K562 (cell line): ENCODE measurements around the gene ENHO. TPM values are rescaled to one million over a fixed set of nuclear protein-coding genes. Genes with fewer than 3 reads are reported as not detected.

Source experiments
- ATAC-seq: fragments of 200-7000 bp; cut with Tn5 transposase; 3 replicates; pipeline ENCODE4 v1.9.1; 2020; ENCODE audit warnings: moderate library complexity
- BruUV-seq: library from RNA; stranded (reverse); fragments of 400-500 nt; replicated peaks from 2 replicates; lab custom pipeline; 2021; lab: Mats Ljungman, UMichigan
- CTCF ChIA-PET: fragments of 300-600 bp; formaldehyde crosslinking; extraction: SDS; loops from one replicate; lab custom pipeline; 2021; ENCODE audit warnings: low intra/inter-chr PET ratio; lab: Yijun Ruan, JAX
- POLR2A ChIA-PET: fragments of 300-600, 350-650 bp; sonication (Branson Sonifier 250); formaldehyde crosslinking; extraction: SDS; loops from one replicate; lab custom pipeline; 2021; ENCODE audit warnings: antibody characterized with exemption, inconsistent platforms; lab: Yijun Ruan, JAX
- DNase-seq, 4 experiments: peaks; one replicate each; pipeline versions ENCODE4 v3.0.0 to v3.0.0-alpha.2; 2011 to 2018; ENCODE audit warnings: low spot score in 3 of 4, mixed read lengths in 3 of 4; ENCODE audit errors: extremely low read depth in 1 of 4
- FAIRE-seq: peaks from 2 replicates; lab custom pipeline; 2011; peaks lifted over from hg19 to GRCh38; lab: Jason Lieb, UNC
- H2AFZ ChIP-seq: 2 replicates; pipeline ENCODE4 v1.6.0; 2011; ENCODE audit warnings: low read depth, low read length, control low read depth, inconsistent platforms
- H3K27ac ChIP-seq: fragments of 200-600 bp; 3 replicates; pipeline ENCODE4 v1.8.0; 2011; ENCODE audit warnings: low read depth, mild to moderate bottlenecking, control low read depth, inconsistent platforms, low read length, moderate library complexity, mixed read lengths; ENCODE audit errors: extremely low read depth
- H3K27me3 ChIP-seq, 2 experiments: fragments of 300-600 bp in 1 of 2; 2 replicates in 1 of 2; 3 replicates in 1 of 2; pipeline versions ENCODE4 v1.6.0 to v1.8.0; 2011; ENCODE audit warnings: inconsistent platforms in 2 of 2, low read length in 2 of 2, mild to moderate bottlenecking in 1 of 2, mixed read lengths in 1 of 2, moderate library complexity in 1 of 2; ENCODE audit not compliant: control insufficient read depth in 2 of 2, insufficient read depth in 2 of 2
- H3K36me3 ChIP-seq: fragments of 300-600 bp; 3 replicates; pipeline ENCODE4 v1.8.0; 2011; ENCODE audit warnings: mild to moderate bottlenecking, low read length, inconsistent platforms; ENCODE audit not compliant: control insufficient read depth, insufficient read depth
- H3K4me1 ChIP-seq, 2 experiments: fragments of 200-600 bp in 1 of 2; replicated peaks in 1 of 2; 2 replicates in 1 of 2; 3 replicates in 1 of 2; pipeline versions ENCODE4 v1.5.1 to v1.8.0; 2011; ENCODE audit warnings: inconsistent platforms in 2 of 2, low read length in 2 of 2, mild to moderate bottlenecking in 1 of 2, mixed read lengths in 1 of 2, moderate library complexity in 1 of 2; ENCODE audit not compliant: control insufficient read depth in 2 of 2, insufficient read depth in 2 of 2
- H3K4me2 ChIP-seq: 2 replicates; pipeline ENCODE4 v1.6.1; 2011; ENCODE audit warnings: low read length, control low read depth, inconsistent platforms, mixed read lengths; ENCODE audit not compliant: insufficient read depth
- H3K4me3 ChIP-seq: fragments of 200-600 bp; sonication (generic), shearing (Covaris generic); 2 replicates; pipeline ENCODE4 v1.5.1; 2016; ENCODE audit warnings: control low read depth, inconsistent platforms
- H3K79me2 ChIP-seq: fragments of 200-600 bp; 3 replicates; pipeline ENCODE4 v1.8.0; 2011; ENCODE audit warnings: low read length, inconsistent platforms; ENCODE audit not compliant: control insufficient read depth, insufficient read depth
- H3K9ac ChIP-seq, 2 experiments: 2 replicates each; pipeline versions ENCODE4 v1.6.0 to v1.6.1; 2011; ENCODE audit warnings: low read depth in 2 of 2, low read length in 2 of 2, control low read depth in 1 of 2, inconsistent platforms in 1 of 2, mild to moderate bottlenecking in 1 of 2, mixed read lengths in 1 of 2; ENCODE audit not compliant: insufficient read depth in 1 of 2
- H3K9me1 ChIP-seq: one replicate; pipeline ENCODE4 v1.6.0; 2011; ENCODE audit warnings: inconsistent platforms, mild to moderate bottlenecking, low read length, moderate library complexity; ENCODE audit not compliant: control insufficient read depth, insufficient read depth
- H3K9me3 ChIP-seq: replicated peaks from 2 replicates; pipeline ENCODE4 v1.5.1; 2011; ENCODE audit warnings: low read depth, low read length, inconsistent platforms; ENCODE audit not compliant: control insufficient read depth, insufficient read depth
- H4K20me1 ChIP-seq: replicated peaks from 2 replicates; pipeline ENCODE4 v1.6.1; 2011; ENCODE audit warnings: low read length, inconsistent platforms, mixed read lengths; ENCODE audit not compliant: control insufficient read depth, insufficient read depth
- CC2D1A ChIP-seq: fragments of 450-650 bp; IDR thresholded peaks from 2 replicates; pipeline ENCODE4 v1.6.1; 2017; ENCODE audit warnings: mild to moderate bottlenecking
- DACH1 ChIP-seq: fragments of 450-650 bp; IDR thresholded peaks from 2 replicates; pipeline ENCODE4 v1.6.1; 2018; ENCODE audit not compliant: partially characterized antibody
- MEIS2 ChIP-seq: fragments of 450-650 bp; IDR thresholded peaks from 2 replicates; pipeline ENCODE4 v1.6.1; 2014; ENCODE audit warnings: mild to moderate bottlenecking; ENCODE audit not compliant: partially characterized antibody
- SMARCC2 ChIP-seq: fragments of 450-650 bp; IDR thresholded peaks from 2 replicates; pipeline ENCODE4 v1.6.1; 2017; ENCODE audit warnings: antibody characterized with exemption, moderate library complexity, mild to moderate bottlenecking, low read depth
- ZBED1 ChIP-seq: IDR thresholded peaks from 2 replicates; pipeline ENCODE4 v1.6.1; 2014
- WGBS: fragments of 100-300 bp; shearing (Covaris generic); methylation state at CpG from one replicate; pipeline ENCODE4 v1.1.6; 2016; ENCODE audit warnings: low coverage, mixed read lengths; ENCODE audit not compliant: insufficient coverage; ENCODE audit errors: missing lambda C conversion rate; 5-methylcytosine and 5-hydroxymethylcytosine counted together
- in situ Hi-C: fragments of 300-500 bp; cut with MboI; formaldehyde crosslinking; loops from 4 replicates; pipeline ENCODE4 v1.15.0; 2018; ENCODE audit warnings: inconsistent platforms, mixed read lengths
- intact Hi-C: fragments of 100-400 bp; cut with micrococcal nuclease; formaldehyde crosslinking; loops from 2 replicates; pipeline ENCODE4 v1.14.2; 2022
- polyA plus RNA-seq, 8 experiments: library from polyadenylated mRNA; depleted of rRNA in 4 of 8; stranded (reverse) in 5 of 8; unstranded in 3 of 8; fragments of >200 nt; fragmentation: Nextera tagmentation in 2 of 8; fragmentation: Illumina TruSeq in 1 of 8; extraction: Ambion mirVana in 2 of 8; extraction: Trizol in 1 of 8; gene quantifications; 2 replicates each; pipeline versions ENCODE4 v1.2.1 to v1.2.3, GENCODE V29; 2011 to 2014; ENCODE audit warnings: inconsistent platforms in 1 of 8, missing spikeins in 1 of 8
- total RNA-seq, 7 experiments: library from RNA; depleted of rRNA in 6 of 7; stranded (reverse); fragments of >200 nt in 6 of 7; fragmentation: Illumina TruSeq in 2 of 7; extraction: Trizol in 2 of 7; gene quantifications; 2 replicates each; pipeline versions ENCODE4 v1.2.1 to v1.2.3, GENCODE V29; 2011 to 2021; ENCODE audit warnings: low replicate concordance in 1 of 7
- TF ChIP-seq, protein P1 (sequence below): fragments of 250-450 bp; sonication (Bioruptor Pico); IDR thresholded peaks from 2 replicates; pipeline ENCODE4 v1.9.0; 2021; ENCODE audit warnings: mild to moderate bottlenecking, inconsistent platforms
- TF ChIP-seq, protein P2 (sequence below): fragments of 250-450 bp; sonication (Bioruptor Pico); IDR thresholded peaks from 2 replicates; pipeline ENCODE4 v1.8.0; 2021; ENCODE audit warnings: moderate library complexity, mild to moderate bottlenecking, inconsistent platforms
- TF ChIP-seq, protein P3 (sequence below), 2 experiments: fragments of 450-650 bp; formaldehyde crosslinking in 1 of 2; IDR thresholded peaks; 2 replicates each; pipeline versions ENCODE4 v1.4.0 to v1.6.1; 2014 to 2020; ENCODE audit warnings: mild to moderate bottlenecking in 2 of 2, borderline replicate concordance in 1 of 2, low read depth in 1 of 2

ENHO gene
- total and polyA plus RNA-seq, 9 of the 15 experiments (the other 6 are each of a cell fraction or from before 2014, with no cell fraction given): 0.24 TPM; not detected in 8

- TF ChIP-seq SMARCC2 (no peak), DACH1 (no peak), ZBED1 (no peak)
- TF ChIP-seq, protein P1, sequence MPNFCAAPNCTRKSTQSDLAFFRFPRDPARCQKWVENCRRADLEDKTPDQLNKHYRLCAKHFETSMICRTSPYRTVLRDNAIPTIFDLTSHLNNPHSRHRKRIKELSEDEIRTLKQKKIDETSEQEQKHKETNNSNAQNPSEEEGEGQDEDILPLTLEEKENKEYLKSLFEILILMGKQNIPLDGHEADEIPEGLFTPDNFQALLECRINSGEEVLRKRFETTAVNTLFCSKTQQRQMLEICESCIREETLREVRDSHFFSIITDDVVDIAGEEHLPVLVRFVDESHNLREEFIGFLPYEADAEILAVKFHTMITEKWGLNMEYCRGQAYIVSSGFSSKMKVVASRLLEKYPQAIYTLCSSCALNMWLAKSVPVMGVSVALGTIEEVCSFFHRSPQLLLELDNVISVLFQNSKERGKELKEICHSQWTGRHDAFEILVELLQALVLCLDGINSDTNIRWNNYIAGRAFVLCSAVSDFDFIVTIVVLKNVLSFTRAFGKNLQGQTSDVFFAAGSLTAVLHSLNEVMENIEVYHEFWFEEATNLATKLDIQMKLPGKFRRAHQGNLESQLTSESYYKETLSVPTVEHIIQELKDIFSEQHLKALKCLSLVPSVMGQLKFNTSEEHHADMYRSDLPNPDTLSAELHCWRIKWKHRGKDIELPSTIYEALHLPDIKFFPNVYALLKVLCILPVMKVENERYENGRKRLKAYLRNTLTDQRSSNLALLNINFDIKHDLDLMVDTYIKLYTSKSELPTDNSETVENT (CRISPR knock-in tag): no peak
- TF ChIP-seq, protein P2, sequence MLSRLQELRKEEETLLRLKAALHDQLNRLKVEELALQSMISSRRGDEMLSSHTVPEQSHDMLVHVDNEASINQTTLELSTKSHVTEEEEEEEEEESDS (CRISPR knock-in tag): no peak
Observed at GRCh38 chr9:34549407-34549732, 26.6 kb upstream of the ENHO start (continued).

GRCh38 chr9:34547960-34548611 is 25.3 kb upstream of the ENHO start:
- CTCF ChIA-PET: interaction anchor here (1.6 to 2.3 kb wide), 2 partner anchors 44 to 86 kb away, joined by 8 to 11 read pairs; no protein-coding TSS in a partner anchor
- ATAC-seq: peak; percentile 88
- Histone ChIP-seq H3K36me3 (no peaks in the 10 kb centered on the region), H4K20me1 (peaks cover 9% of the 10 kb centered on the region; the same call in 1 of the 2 replicates), H3K4me2 (no peak overlapping the region), H3K4me3 (no peak overlapping the region), H3K27me3 (peaks cover 0 to 22% of the 10 kb centered on the region in 2 experiments; a peak in 2 of 5 replicates), H3K27ac (no peak overlapping the region), H3K9me1 (no peaks in the 10 kb centered on the region), H2AFZ (no peak overlapping the region), H3K9me3 (no peaks in the 10 kb centered on the region), H3K9ac (no peak overlapping the region), H3K79me2 (no peaks in the 10 kb centered on the region), H3K4me1 (no peaks in the 10 kb centered on the region)
- no TSS peak for BruUV-seq
- WGBS: 0% methylated on average over 11 of the region's 13 CpGs
- POLR2A ChIA-PET: interaction anchor here (0.6 to 0.7 kb wide), 5 partner anchors 27 to 105 kb away, joined by 3 to 4 read pairs (median 3); no protein-coding TSS in a partner anchor
- in situ Hi-C loops: no loop called here
- peak; percentile 49 to 57 (median 55) for DNase-seq
- intact Hi-C loops: loop anchor here (1.0 kb wide), 3 partner anchors 43 to 111 kb away; no protein-coding TSS in a partner anchor
- FAIRE-seq: no peak
- TF ChIP-seq, protein P3, sequence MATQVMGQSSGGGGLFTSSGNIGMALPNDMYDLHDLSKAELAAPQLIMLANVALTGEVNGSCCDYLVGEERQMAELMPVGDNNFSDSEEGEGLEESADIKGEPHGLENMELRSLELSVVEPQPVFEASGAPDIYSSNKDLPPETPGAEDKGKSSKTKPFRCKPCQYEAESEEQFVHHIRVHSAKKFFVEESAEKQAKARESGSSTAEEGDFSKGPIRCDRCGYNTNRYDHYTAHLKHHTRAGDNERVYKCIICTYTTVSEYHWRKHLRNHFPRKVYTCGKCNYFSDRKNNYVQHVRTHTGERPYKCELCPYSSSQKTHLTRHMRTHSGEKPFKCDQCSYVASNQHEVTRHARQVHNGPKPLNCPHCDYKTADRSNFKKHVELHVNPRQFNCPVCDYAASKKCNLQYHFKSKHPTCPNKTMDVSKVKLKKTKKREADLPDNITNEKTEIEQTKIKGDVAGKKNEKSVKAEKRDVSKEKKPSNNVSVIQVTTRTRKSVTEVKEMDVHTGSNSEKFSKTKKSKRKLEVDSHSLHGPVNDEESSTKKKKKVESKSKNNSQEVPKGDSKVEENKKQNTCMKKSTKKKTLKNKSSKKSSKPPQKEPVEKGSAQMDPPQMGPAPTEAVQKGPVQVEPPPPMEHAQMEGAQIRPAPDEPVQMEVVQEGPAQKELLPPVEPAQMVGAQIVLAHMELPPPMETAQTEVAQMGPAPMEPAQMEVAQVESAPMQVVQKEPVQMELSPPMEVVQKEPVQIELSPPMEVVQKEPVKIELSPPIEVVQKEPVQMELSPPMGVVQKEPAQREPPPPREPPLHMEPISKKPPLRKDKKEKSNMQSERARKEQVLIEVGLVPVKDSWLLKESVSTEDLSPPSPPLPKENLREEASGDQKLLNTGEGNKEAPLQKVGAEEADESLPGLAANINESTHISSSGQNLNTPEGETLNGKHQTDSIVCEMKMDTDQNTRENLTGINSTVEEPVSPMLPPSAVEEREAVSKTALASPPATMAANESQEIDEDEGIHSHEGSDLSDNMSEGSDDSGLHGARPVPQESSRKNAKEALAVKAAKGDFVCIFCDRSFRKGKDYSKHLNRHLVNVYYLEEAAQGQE (IDR thresholded peaks at IDR 0.05; ENCODE audit: borderline replicate concordance): peak; percentile 62
- TF ChIP-seq, protein P3 (CRISPR knock-in tag; IDR thresholded peaks at IDR 0.05; ENCODE audit: low read depth): no peak
- TF ChIP-seq MEIS2: no peak
- 0 out of 2 replicates have a peak, but pooled peaks have one; percentile 47 for TF ChIP-seq CC2D1A
